Measurements from ENCODE around the gene IL36RN. TPM values are rescaled to one million over a fixed set of nuclear protein-coding genes. Genes with fewer than 3 reads are reported as not detected.

The IL36RN gene
- total RNA-seq, 1 donor from 2014 or later = not detected

GRCh38 chr2:113041871-113042270 lies 17.1 kb upstream of the IL36RN start:
- intact Hi-C loops (cut with DNase I) = no loop called here
- DNase-seq (ENCODE audit: low spot score) = no peak

DNA sequence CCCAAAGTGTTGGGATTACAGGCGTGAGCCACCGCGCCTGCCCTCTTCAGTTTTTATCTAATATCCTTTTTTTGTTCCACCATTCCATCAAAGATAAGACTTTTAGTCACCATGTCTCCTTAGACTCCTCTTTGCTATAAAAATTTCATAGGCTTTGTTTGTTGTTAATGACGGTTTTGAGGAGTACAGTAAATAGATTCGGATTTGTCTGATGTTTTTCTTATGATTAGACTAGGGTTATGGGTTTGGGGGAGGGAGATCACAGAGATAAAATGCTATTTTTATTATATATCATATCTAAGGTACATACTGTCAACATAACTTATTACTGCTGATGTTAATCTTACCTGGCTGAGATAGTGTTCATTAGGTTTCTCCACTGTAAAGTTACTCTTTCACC lies 12.5 kb upstream of the IL36RN start:
- intact Hi-C loops (cut with DNase I) = no loop called here
- no peak for DNase-seq (ENCODE audit: low spot score)

- no peak for DNase-seq (ENCODE audit: low spot score)
- intact Hi-C loops (cut with DNase I) = no loop called here
Observed at GRCh38 chr2:113050921-113051895, 7.8 kb upstream of the IL36RN start.

DNA sequence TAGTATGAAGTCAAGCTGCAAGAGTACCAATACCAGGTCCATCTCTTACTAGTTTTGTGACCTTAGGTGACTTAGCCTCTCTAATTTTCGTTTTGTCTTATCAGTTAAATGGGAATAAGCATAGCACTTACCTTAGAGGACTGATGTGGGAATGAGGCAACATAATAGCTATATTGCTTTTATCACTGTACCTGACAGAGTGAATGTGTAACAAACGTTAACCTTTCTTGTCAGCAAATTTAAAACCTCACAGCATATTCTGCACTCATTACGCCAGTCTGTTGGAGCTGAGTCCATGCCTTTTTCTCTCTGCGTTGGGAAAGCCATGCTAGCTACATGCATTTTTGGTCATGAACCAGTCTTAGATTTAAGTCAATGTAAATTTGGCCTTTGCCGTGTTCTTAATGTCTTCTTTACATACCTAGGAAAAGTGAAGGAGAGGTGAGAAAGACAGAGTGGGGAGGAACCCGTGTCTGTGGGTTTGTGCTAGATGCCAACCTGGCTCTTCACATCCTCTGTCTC lies 6.5 kb upstream of the IL36RN start, which contains the start of gene IL36B:
IL36B (minus strand) TSS at position 472 of the 522 bp plus-strand sequence.
- intact Hi-C loops (cut with DNase I) = no loop called here

GRCh38 chr2:113053666-113054065 lies 5.3 kb upstream of the IL36RN start:
- DNase-seq (ENCODE audit: low spot score) = no peak

More for the DNA sequence above, 6.5 kb upstream of the IL36RN start, which contains the start of gene IL36B:
- DNase-seq (ENCODE audit: low spot score) = no peak

GRCh38 chr2:113054066-113054465 lies 4.9 kb upstream of the IL36RN start:
- intact Hi-C loops (cut with DNase I) = no loop called here
- DNase-seq (ENCODE audit: low spot score) = no peak

More at GRCh38 chr2:113053666-113054065, 5.3 kb upstream of the IL36RN start:
- intact Hi-C loops (cut with DNase I) = no loop called here

DNA sequence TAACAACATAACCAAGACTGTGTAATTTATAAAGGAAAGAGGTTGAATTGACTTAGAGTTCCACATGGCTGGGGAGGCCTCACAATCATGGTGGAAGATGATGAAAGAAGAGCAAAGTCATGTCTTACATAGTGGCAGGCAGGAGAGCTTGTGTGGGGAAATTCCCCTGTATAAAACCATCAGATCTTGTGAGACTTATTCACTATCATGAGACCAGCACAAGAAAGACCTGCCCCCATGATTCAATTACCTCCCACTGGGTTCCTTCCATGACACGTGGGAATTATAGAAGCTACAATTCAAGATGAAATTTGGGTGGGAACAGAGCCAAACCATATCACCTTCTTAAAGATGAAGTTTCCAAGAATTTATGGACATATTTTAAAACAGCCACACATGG lies 2.5 kb upstream of the IL36RN start:
- intact Hi-C loops (cut with DNase I) = no loop called here
- DNase-seq (ENCODE audit: low spot score) = no peak

GRCh38 chr2:113057117-113057516 lies 1.9 kb upstream of the IL36RN start:
- intact Hi-C loops (cut with DNase I) = no loop called here

GRCh38 chr2:113058411-113058994 lies 495 bp upstream of the IL36RN start:
- intact Hi-C loops (cut with DNase I) = no loop called here
- DNase-seq (ENCODE audit: low spot score) = no peak

More at GRCh38 chr2:113057117-113057516, 1.9 kb upstream of the IL36RN start:
- DNase-seq (ENCODE audit: low spot score) = no peak

- intact Hi-C loops (cut with DNase I) = no loop called here
- DNase-seq (ENCODE audit: low spot score) = no peak
Observed at GRCh38 chr2:113060396-113060795, 1.4 kb downstream of the IL36RN start.

DNA sequence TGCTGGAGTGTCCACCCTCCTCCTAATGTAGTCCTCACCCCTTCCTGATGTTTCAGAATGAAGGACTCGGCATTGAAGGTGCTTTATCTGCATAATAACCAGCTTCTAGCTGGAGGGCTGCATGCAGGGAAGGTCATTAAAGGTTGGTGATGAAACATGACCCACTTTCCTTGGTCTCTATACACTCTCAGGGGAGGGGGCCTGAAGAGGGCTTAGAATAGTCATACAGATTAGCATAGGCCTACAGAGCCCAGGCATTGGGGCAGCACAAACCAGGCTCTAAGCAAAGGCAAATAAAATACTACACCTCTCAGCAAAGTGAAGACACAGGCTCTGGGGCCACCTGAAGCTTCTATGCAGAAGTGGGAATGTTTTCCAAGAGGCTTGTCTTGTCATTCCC lies 1.8 kb downstream of the IL36RN start:
- intact Hi-C loops (cut with DNase I) = no loop called here
- DNase-seq (ENCODE audit: low spot score) = no peak

GRCh38 chr2:113061241-113061640 lies 2.2 kb downstream of the IL36RN start:
- intact Hi-C loops (cut with DNase I) = no loop called here
- DNase-seq (ENCODE audit: low spot score) = no peak

DNA sequence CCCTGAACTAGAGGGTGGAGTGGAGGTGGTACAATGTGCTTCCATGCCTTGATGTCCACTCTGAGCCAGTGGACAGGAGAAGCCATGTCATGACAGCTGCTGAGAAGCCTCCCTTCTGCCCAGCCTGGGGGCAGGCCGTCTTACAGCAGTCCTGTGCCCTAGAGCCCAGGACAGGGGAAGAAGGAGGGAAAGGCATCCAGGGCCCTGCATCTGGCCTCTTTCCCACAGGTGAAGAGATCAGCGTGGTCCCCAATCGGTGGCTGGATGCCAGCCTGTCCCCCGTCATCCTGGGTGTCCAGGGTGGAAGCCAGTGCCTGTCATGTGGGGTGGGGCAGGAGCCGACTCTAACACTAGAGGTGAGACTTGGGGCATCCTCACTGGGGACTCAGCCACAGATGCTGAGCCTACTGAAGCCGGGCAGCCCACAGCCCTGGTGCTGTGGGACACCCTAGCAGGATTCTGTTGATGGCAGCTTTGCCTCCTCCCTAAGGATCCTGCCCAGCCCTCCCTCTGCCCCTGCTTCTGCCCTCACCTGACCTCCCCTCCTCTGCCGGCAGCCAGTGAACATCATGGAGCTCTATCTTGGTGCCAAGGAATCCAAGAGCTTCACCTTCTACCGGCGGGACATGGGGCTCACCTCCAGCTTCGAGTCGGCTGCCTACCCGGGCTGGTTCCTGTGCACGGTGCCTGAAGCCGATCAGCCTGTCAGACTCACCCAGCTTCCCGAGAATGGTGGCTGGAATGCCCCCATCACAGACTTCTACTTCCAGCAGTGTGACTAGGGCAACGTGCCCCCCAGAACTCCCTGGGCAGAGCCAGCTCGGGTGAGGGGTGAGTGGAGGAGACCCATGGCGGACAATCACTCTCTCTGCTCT lies 3.1 kb downstream of the IL36RN start:
- no peak for DNase-seq (ENCODE audit: low spot score)
- intact Hi-C loops (cut with DNase I) = no loop called here

DNA sequence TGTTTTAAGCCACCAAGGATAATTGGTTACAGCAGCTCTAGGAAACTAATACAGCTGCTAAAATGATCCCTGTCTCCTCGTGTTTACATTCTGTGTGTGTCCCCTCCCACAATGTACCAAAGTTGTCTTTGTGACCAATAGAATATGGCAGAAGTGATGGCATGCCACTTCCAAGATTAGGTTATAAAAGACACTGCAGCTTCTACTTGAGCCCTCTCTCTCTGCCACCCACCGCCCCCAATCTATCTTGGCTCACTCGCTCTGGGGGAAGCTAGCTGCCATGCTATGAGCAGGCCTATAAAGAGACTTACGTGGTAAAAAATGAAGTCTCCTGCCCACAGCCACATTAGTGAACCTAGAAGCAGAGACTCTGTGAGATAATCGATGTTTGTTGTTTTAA lies 5.3 kb downstream of the IL36RN start:
- intact Hi-C loops (cut with DNase I) = no loop called here
- no peak for DNase-seq (ENCODE audit: low spot score)

DNA sequence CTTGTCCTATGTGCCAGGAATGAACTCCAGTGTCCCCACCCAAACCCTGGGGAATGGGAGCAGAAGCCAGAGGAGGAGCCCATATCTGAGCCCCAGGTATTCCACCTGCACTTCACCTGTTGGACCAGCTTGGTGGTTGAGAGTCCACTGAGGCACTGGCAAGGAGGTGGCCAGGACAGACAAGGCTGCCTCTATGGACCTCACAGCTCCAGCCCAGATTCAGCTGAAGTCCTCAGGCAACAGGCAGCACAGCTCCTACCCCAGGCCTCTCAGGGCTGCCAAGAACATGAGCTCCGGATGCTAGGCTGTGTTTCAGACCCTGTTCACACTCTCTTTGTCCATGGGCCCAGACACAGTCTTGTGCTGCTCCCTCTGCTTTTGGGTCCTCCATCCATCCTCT lies 5.9 kb downstream of the IL36RN start:
- no peak for DNase-seq (ENCODE audit: low spot score)
- intact Hi-C loops (cut with DNase I) = no loop called here

DNA sequence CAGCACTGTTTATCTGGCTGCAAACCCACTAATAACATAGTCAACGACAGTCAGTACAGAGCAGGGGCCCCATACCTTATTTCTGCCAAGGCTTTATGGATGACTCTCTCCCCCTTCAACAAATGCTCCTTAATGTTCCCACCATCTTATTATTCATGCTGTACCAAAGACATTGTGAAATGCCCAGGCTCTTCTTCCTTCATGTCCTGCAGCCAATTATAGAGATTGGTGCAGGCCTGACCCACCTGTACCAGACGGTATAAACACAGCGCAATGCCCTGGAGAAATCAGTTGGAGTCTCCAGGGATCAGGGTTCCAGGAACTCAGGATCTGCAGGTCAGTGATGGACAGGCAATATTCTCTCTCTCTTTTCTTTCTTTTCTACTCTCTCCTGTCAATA lies 8.7 kb downstream of the IL36RN start, which contains the start of gene IL1F10:
IL1F10 (plus strand) TSS at position 290 of the 400 bp plus-strand sequence. CDS start 4,769 bp downstream, outside the sequence.
- intact Hi-C loops (cut with DNase I) = no loop called here
- no peak for DNase-seq (ENCODE audit: low spot score)

- no peak for DNase-seq (ENCODE audit: low spot score)
- intact Hi-C loops (cut with DNase I) = no loop called here
Observed at GRCh38 chr2:113068249-113068648, 9.3 kb downstream of the IL36RN start.

DNA sequence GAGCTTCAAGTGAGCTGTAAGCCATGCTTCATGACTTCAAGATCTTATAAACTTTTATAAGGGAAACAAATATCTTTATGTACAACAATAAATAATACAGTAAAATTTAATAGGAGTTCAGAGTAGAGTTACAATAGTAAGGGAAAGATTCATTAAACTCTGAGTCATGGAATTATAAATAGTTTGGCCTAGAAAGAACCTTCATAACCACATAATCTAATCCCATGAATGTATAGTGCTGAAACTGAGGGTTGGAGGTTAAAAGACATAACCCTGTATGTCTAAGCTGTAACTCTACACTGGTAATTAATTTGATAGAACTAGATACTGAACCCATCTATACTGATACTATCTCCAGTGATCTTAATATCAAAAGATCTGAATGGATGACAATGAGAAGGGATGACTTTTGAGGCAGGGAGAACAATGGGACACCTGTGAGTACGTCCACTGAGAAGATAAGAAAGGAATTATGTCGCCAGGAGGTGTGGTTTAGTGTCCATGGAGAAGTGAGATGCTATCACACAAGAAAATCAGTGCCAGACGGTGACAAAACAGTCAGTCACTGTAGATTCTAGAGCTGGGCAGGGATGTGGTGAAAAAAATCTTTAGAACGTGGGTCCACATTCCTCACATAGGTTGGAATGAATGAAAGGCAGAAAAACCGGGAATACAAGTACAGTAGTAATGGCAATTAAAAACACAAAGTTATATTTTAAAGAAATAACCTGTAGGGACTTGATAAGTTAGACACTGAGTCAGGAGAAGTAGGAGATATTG lies 9.9 kb downstream of the IL36RN start:
- no peak for DNase-seq (ENCODE audit: low spot score)
- intact Hi-C loops (cut with DNase I) = no loop called here
